Aorta (tissue), 5 donors: ENCODE data around the gene RAB4A. TPM values are rescaled to one million over a fixed set of nuclear protein-coding genes. Genes with fewer than 3 reads are reported as not detected.

ENCODE experiments used
- ATAC-seq: fragments of 200-7000 bp; cut with Tn5 transposase; one replicate; pipeline ENCODE4 v1.9.1; 2022; ENCODE audit warnings: moderate library complexity; ENCODE audit not compliant: low FRiP score
- DNase-seq, 2 donors: peaks; one replicate each; pipeline ENCODE4 v3.0.0-alpha.2; 2020
- H3K27ac ChIP-seq, 2 donors: one replicate each; pipeline ENCODE4 v1.5.1; 2013; ENCODE audit warnings: low read length in 2 of 2, mild to moderate bottlenecking in 2 of 2, moderate library complexity in 2 of 2, control low read depth in 1 of 2, inconsistent platforms in 1 of 2, low read depth in 1 of 2
- H3K27me3 ChIP-seq, 2 donors: one replicate each; pipeline ENCODE4 v1.6.1; 2013; ENCODE audit warnings: control low read depth in 1 of 2, low read length in 1 of 2, mild to moderate bottlenecking in 1 of 2, moderate library complexity in 1 of 2; ENCODE audit not compliant: insufficient read depth in 2 of 2, control insufficient read depth in 1 of 2
- H3K36me3 ChIP-seq, 2 donors: one replicate each; pipeline ENCODE4 v1.6.1; 2013; ENCODE audit warnings: control low read depth in 1 of 2, low read length in 1 of 2, mild to moderate bottlenecking in 1 of 2; ENCODE audit not compliant: insufficient read depth in 2 of 2, control insufficient read depth in 1 of 2
- H3K4me1 ChIP-seq, 2 donors: one replicate each; pipeline ENCODE4 v1.6.1; 2013; ENCODE audit warnings: low read length in 2 of 2, control low read depth in 1 of 2, mild to moderate bottlenecking in 1 of 2, moderate library complexity in 1 of 2; ENCODE audit not compliant: insufficient read depth in 2 of 2, control insufficient read depth in 1 of 2
- H3K4me3 ChIP-seq, 2 donors: one replicate each; pipeline ENCODE4 v1.5.1; 2013; ENCODE audit warnings: low read length in 2 of 2, control low read depth in 1 of 2, mild to moderate bottlenecking in 1 of 2
- H3K9me3 ChIP-seq: one replicate; pipeline ENCODE4 v1.6.1; 2013; ENCODE audit warnings: mild to moderate bottlenecking, low read length; ENCODE audit not compliant: control insufficient read depth
- WGBS, 2 donors: extraction: QIAGEN DNeasy Blood & Tissue Kit; methylation state at CpG; one replicate each; pipeline ENCODE4 v1.1.7; 2013; 5-methylcytosine and 5-hydroxymethylcytosine counted together
- intact Hi-C, 2 donors: fragments of 100-400 bp; cut with DNase I; formaldehyde crosslinking; loops; one replicate each; pipeline versions ENCODE4 v1.14.2 to v1.15.0; 2022
- polyA plus RNA-seq, 2 donors: library from polyadenylated mRNA; stranded (reverse); fragments of 200-250 nt; gene quantifications; one replicate each; pipeline ENCODE4 v1.2.3, GENCODE V29; 2013
- total RNA-seq, 2 donors: library from RNA; stranded (reverse); fragmentation: NEBNext Ultra II Directional; extraction: Animal tissue kit (Norgen Biotek cat#: 25700); gene quantifications; one replicate each; pipeline ENCODE4 v1.2.1, GENCODE V29; 2021
- donor health status: healthy with polysubstance abuse.
- donor health status: Bipolar disorder and iron deficiency.
- donor health status: DM: no; HTN: no; CAD: no.
- donor health status: DM: no; HTN: no; CAD: no.
- donor health status: DM: yes; HTN: yes; CAD: no.

Gene RAB4A
- total and polyA plus RNA-seq, 4 donors = 38.1 to 60.5 (median 58.6) TPM

DNA sequence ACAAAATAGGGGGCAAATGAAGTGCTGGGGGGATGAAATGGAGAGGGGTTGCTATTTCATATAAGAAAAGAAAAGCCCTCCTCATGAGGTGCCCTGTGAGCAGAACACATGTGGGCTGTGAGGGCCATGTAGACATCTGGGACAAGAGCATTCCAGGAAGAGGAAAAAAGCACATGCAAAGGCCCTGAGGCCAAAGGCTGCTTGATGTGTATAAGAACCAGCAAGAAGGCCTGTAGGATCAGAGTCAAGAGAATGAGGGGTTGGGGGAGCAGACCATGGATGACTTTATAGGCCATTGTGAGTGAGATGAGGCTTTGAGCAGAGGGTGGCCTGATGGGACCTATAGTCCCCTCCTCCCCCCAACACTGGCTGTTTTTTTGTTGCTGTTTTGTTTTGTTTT lies 7.7 kb upstream of the RAB4A start:
- H3K9me3 ChIP-seq = no peaks in the 10 kb centered on the region
- intact Hi-C loops = no loop called here
- H3K4me1 ChIP-seq = no peaks in the 10 kb centered on the region
- H3K27me3 ChIP-seq = no peaks in the 10 kb centered on the region
- no peaks in the 10 kb centered on the region for H3K36me3 ChIP-seq
- DNase-seq (no peak), ATAC-seq (no peak)
- no peak overlapping the region for H3K4me3 ChIP-seq
- no peak overlapping the region for H3K27ac ChIP-seq

DNA sequence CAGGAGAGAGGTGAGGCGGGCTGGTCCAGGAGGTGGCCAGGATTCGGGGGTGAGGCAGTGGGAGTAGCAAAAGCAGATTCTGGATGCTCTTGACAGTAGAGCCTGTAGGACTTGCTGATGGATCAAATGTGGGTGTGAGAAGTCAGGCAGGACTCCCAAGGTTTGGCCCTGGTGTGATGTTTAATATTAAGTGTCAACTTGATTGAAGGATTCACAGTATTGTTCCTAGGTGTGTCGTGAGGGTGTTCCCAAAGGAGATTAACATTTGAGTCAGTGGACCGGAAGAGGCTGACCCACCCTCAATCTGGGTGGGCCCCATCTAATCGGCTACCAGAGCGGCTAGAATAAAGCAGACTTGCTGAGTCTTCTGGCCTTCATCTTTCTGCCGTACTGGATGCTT lies 6.8 kb upstream of the RAB4A start:
- WGBS, 2 donors = 87 to 96% methylated on average over 7 of the region's 7 CpGs
- intact Hi-C loops = no loop called here
- H3K9me3 ChIP-seq = no peaks in the 10 kb centered on the region
- H3K4me3 ChIP-seq = no peak overlapping the region
- H3K27ac ChIP-seq = no peak overlapping the region
- ATAC-seq = no peak
- H3K27me3 ChIP-seq = no peaks in the 10 kb centered on the region
- DNase-seq = no peak
- H3K4me1 ChIP-seq = no peaks in the 10 kb centered on the region
- H3K36me3 ChIP-seq = no peaks in the 10 kb centered on the region

DNA sequence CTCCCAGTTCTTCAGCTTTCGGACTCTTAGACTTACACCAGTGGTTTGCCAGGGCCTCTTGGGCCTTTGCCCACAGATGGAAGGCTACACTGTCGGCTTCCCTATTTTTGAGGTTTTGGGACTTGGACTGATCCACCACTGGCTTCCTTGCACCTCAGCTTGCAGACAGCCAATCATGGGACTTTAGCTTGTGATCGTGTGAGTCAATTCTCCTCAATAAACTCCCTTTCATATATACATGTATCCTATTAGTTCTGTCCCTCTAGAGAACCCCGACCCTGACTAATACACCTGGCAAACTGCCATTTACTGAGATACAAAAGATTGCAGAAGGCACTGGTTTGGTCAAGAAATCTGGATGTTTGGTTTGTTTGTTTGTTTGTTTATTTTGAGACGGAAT lies 6.4 kb upstream of the RAB4A start:
- WGBS, 2 donors = 89 to 90% methylated on average over 5 of the region's 5 CpGs
- ATAC-seq (no peak), DNase-seq (no peak)
- Histone ChIP-seq H3K27ac (no peak overlapping the region), H3K4me3 (no peak overlapping the region), H3K27me3 (no peaks in the 10 kb centered on the region), H3K9me3 (no peaks in the 10 kb centered on the region), H3K4me1 (no peaks in the 10 kb centered on the region), H3K36me3 (no peaks in the 10 kb centered on the region)
- intact Hi-C loops = no loop called here

DNA sequence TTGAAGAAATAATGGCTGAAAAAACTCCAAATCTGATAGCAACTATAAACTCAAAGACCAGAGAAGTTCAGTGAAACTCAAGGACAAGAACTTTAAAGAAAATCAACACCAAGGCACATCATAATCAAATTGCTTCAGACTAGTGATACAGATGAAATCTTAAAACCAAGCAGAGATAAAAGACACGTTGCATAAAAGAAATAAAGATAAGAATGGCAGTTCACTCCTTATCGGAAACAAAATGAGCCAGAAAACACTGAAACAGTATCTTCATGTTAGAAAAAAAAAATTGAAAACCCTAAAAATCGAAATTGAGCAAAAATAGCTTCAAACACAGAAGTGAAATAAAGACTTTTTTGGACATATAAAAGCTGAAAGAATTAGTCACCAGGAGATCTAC lies 4.6 kb upstream of the RAB4A start:
- Histone ChIP-seq H3K4me1 (no peaks in the 10 kb centered on the region), H3K4me3 (no peak overlapping the region), H3K27ac (no peak overlapping the region), H3K27me3 (no peaks in the 10 kb centered on the region), H3K9me3 (no peaks in the 10 kb centered on the region), H3K36me3 (no peaks in the 10 kb centered on the region)
- no peak for ATAC-seq
- intact Hi-C loops = no loop called here
- WGBS, 2 donors = 70 to 71% methylated on average over 3 of the region's 3 CpGs
- DNase-seq = no peak

DNA sequence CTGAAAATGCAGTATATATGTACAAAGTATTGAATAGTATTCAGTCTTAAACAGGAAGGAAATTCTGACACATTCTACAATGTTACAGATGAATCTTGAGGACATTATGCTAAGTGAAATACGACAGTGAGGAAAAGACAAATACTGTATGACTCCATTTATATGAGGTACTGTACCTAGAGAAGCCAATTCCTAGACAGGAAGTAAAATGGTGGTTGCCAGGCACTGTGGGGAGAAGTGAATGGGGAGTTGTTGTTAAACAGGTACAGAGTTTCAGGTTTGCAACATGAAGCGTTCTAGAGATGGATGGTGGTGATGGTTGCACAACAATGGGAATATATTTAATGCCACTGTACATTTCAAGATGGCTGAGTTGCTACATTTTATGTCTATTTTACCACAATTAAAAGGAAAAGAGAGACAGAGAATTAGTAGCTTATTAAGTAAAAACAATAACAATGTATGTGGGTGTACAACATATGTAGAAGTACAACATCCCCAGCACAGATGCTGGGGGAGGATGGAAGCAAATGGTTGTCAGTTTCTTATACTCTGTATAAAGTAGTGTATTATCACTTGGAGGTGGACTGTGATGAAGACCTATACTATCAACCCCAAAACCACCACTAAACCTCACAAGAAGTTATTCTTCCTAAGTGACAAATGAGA lies 3.9 kb upstream of the RAB4A start:
- Histone ChIP-seq H3K27me3 (no peaks in the 10 kb centered on the region), H3K36me3 (no peaks in the 10 kb centered on the region), H3K27ac (no peak overlapping the region), H3K9me3 (no peaks in the 10 kb centered on the region), H3K4me1 (no peaks in the 10 kb centered on the region), H3K4me3 (no peak overlapping the region)
- intact Hi-C loops = no loop called here
- no peak for DNase-seq
- no peak for ATAC-seq
- WGBS, 2 donors = 95 to 97% methylated on average over 2 of the region's 2 CpGs

DNA sequence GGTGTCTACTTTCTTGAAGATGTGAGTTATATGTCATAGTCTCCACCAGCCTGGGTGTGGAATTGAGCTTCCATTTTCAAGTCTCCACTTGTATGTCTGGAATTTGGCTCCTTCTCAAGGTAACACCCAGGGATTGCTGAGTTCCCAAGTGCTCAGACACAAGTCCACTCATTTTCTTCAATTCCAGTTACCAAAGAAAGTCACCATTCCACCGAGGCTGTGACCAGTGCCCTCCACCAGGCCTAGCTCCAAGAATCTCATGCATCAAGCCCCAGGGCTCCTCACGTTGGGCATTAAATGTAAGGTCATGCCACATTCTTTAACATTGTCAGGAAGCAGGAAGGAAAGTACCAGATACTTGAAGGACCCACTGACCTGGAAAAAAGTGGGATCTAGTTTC lies 2.4 kb upstream of the RAB4A start:
- Histone ChIP-seq H3K36me3 (no peaks in the 10 kb centered on the region), H3K27ac (no peak overlapping the region), H3K9me3 (no peaks in the 10 kb centered on the region), H3K27me3 (no peaks in the 10 kb centered on the region), H3K4me3 (no peak overlapping the region), H3K4me1 (peaks cover 0 to 2% of the 10 kb centered on the region in 2 donors)
- ATAC-seq (no peak), DNase-seq (no peak)
- intact Hi-C loops = no loop called here
- 33 to 47% methylated on average over 2 of the region's 2 CpGs for WGBS, 2 donors

DNA sequence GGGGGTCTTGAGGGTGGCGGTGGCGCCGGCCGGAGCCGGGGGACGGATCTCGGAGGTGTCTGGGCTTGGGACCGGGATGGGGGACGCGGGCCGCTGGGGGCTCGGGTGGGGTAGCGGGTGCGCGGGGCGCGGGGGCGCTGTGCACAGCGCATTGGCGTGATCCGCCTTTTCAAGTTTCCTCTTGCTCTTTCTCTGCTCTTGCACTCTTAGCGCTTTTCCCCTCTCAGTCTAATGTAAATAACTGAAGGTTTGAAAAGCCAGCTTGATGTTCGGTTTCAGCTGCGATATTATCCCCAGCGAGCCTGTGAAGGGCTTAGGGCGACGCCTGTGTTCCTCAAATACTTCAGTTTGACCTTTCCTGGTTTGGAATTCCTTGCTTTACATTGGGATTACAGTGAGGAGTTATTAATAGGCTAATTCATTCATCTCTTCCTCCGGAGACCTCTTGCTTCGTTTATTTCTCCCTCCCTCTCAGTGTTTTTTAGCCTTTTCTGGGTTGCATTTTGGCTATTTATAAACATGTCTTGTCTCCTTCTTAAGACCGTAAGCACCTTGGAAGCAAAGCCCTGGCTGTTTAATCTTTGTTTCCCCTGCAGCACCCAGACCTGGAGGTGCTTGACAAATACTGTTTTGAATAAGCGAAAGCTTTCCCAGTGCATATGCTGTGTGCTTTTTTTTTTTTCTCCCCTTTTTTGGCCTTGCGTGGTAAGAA lies 693 bp downstream of the RAB4A start:
- H3K27me3 ChIP-seq = no peaks in the 10 kb centered on the region
- peaks cover 0 to 2% of the 10 kb centered on the region in 2 donors for H3K4me1 ChIP-seq
- peak overlapping the region; percentile 98 to 100 for H3K4me3 ChIP-seq
- intact Hi-C loops = loop anchor here in 1 of 2 donors (5.0 kb wide), 1 partner anchor 66 kb away; no protein-coding TSS in a partner anchor
- H3K27ac ChIP-seq = peak overlapping the region; percentile 75 to 92
- H3K36me3 ChIP-seq = no peaks in the 10 kb centered on the region
- peak in 1 of 2 donors; percentile 58 for DNase-seq
- ATAC-seq = peak; percentile 56
- H3K9me3 ChIP-seq = no peaks in the 10 kb centered on the region
- 0 to 1% methylated on average over 14 to 32 of the region's 32 CpGs for WGBS, 2 donors

DNA sequence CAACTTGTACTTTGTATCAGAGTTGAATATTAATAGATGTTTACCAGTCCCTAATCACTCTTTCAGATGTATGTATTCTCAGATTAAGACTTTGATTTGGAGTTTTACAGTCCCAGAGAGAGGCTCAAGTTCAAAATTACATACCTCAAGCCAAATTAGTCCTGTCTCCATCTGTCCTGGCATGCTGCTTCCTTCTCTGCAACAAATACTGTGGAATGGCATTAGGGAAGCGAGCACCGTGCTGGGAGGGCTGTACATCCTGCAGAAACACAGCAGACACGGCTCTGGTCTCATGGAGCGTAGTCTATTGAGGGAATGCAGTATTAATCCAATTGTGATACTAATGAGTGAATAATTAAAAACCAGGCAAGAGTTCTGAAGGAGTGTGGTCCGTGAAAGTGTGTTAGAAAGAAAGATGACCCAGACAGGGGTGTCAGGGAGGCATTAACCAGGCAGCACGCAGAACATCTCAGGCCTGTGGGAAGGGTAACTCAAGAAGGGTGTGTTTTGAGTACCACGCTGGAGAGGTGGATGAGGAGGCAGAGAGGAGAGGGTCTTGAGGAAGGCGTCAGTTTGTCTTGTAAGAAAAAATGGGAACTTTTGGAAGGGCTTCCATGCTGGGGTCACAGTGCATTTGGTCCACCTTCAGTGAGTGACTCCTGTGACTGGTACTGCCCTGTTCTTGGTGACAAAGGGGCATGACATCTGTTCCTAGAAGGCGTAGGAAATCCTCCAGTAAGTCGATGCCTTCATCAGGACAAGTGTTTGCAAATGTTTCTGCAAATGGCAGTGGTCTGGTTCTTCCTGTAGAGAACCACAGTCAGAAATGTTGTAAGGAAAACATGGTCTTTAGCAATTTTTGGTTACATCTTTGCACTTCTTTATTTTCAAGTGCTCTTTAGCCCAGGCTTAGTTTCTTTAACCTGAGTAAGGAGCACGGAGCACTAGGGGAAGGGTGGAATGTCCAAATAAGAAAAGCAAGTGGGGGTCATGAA lies 1.6 kb downstream of the RAB4A start:
- ATAC-seq (no peak), DNase-seq (no peak)
- Histone ChIP-seq H3K4me1 (peaks cover 0 to 4% of the 10 kb centered on the region in 2 donors), H3K27me3 (no peaks in the 10 kb centered on the region), H3K9me3 (no peaks in the 10 kb centered on the region), H3K36me3 (no peaks in the 10 kb centered on the region), H3K4me3 (peak overlapping the region; percentile 98 to 100), H3K27ac (peak overlapping the region in 1 of 2 donors; percentile 53)
- intact Hi-C loops = loop anchor here in 1 of 2 donors (5.0 kb wide), 1 partner anchor 65 kb away; no protein-coding TSS in a partner anchor
- WGBS, 2 donors = 52 to 55% methylated on average over 11 of the region's 11 CpGs
